Large intestine (tissue), 3 donors: ENCODE measurements around the gene ZBTB21. TPM values are rescaled to one million over a fixed set of nuclear protein-coding genes. Genes with fewer than 3 reads are reported as not detected.
A peak's percentile ranks its signal among the peaks of the same experiment; 100 is the strongest.

Source experiments
- DNase-seq, 2 donors: peaks; one replicate each; pipeline versions ENCODE4 v3.0.0 to v3.0.0-alpha.2; 2013
- H3K27ac ChIP-seq: one replicate; pipeline ENCODE4 v1.5.1; 2013; ENCODE audit warnings: low read length
- H3K27me3 ChIP-seq: 2 replicates; pipeline ENCODE4 v1.6.1; 2013; ENCODE audit warnings: low read length; ENCODE audit not compliant: control insufficient read depth, insufficient read depth
- H3K36me3 ChIP-seq: 2 replicates; pipeline ENCODE4 v1.6.1; 2013; ENCODE audit warnings: low read length; ENCODE audit not compliant: control insufficient read depth, insufficient read depth
- H3K4me1 ChIP-seq: one replicate; pipeline ENCODE4 v1.6.1; 2013; ENCODE audit warnings: low read length; ENCODE audit not compliant: control insufficient read depth, insufficient read depth
- H3K4me3 ChIP-seq: one replicate; pipeline ENCODE4 v1.5.1; 2013; ENCODE audit warnings: low read length
- H3K9me3 ChIP-seq: one replicate; pipeline ENCODE4 v1.6.1; 2013; ENCODE audit warnings: mild to moderate bottlenecking, low read depth, low read length, moderate library complexity; ENCODE audit not compliant: control insufficient read depth
- WGBS: methylation state at CpG from one replicate; pipeline ENCODE4 v1.1.5; 2013; ENCODE audit warnings: low lambda C conversion rate; ENCODE audit not compliant: insufficient coverage; 5-methylcytosine and 5-hydroxymethylcytosine counted together
- polyA plus RNA-seq: library from polyadenylated mRNA; unstranded; fragments of 120-200 nt; gene quantifications from one replicate; pipeline ENCODE4 v1.2.1, GENCODE V29; 2013

ZBTB21 gene
- polyA plus RNA-seq, 1 donor = 11.0 TPM

- no peaks in the 10 kb centered on the region for H3K36me3 ChIP-seq
- WGBS = 100% methylated on average over 1 of the region's 17 CpGs
- H3K27me3 ChIP-seq = no peaks in the 10 kb centered on the region
- H3K27ac ChIP-seq = no peak overlapping the region
- peaks cover 8% of the 10 kb centered on the region for H3K4me1 ChIP-seq
- H3K4me3 ChIP-seq = no peak overlapping the region
- no peaks in the 10 kb centered on the region for H3K9me3 ChIP-seq
- DNase-seq = no peak
Observed at GRCh38 chr21:41977034-41977950, 32.9 kb downstream of the ZBTB21 start.

GRCh38 chr21:41976611-41977010, 33.5 kb downstream of the ZBTB21 start:
- H3K27me3 ChIP-seq = no peaks in the 10 kb centered on the region
- H3K4me3 ChIP-seq = no peak overlapping the region
- no peak for DNase-seq
- peaks cover 8% of the 10 kb centered on the region for H3K4me1 ChIP-seq
- WGBS = no CpG with 5 or more reads among the region's 8 CpGs
- H3K36me3 ChIP-seq = no peaks in the 10 kb centered on the region
- no peaks in the 10 kb centered on the region for H3K9me3 ChIP-seq
- no peak overlapping the region for H3K27ac ChIP-seq

GRCh38 chr21:41975391-41976272, 34.5 kb downstream of the ZBTB21 start:
- peaks cover 8% of the 10 kb centered on the region for H3K4me1 ChIP-seq
- H3K27ac ChIP-seq = no peak overlapping the region
- no peak for DNase-seq
- H3K4me3 ChIP-seq = no peak overlapping the region
- no peaks in the 10 kb centered on the region for H3K36me3 ChIP-seq
- no peaks in the 10 kb centered on the region for H3K9me3 ChIP-seq
- H3K27me3 ChIP-seq = no peaks in the 10 kb centered on the region
- WGBS = 79% methylated on average over 3 of the region's 17 CpGs

GRCh38 chr21:41974752-41975053, 35.5 kb downstream of the ZBTB21 start:
- Histone ChIP-seq H3K4me3 (no peak overlapping the region), H3K36me3 (no peaks in the 10 kb centered on the region), H3K27me3 (no peaks in the 10 kb centered on the region), H3K27ac (no peak overlapping the region), H3K4me1 (peaks cover 8% of the 10 kb centered on the region), H3K9me3 (no peaks in the 10 kb centered on the region)
- WGBS = no CpG with 5 or more reads among the region's 4 CpGs
- no peak for DNase-seq

- Histone ChIP-seq H3K9me3 (no peaks in the 10 kb centered on the region), H3K27ac (no peak overlapping the region), H3K36me3 (no peaks in the 10 kb centered on the region), H3K4me3 (no peak overlapping the region), H3K27me3 (no peaks in the 10 kb centered on the region), H3K4me1 (peaks cover 8% of the 10 kb centered on the region)
- peak in 1 of 2 donors; percentile 35 for DNase-seq
- WGBS = no CpG with 5 or more reads among the region's 14 CpGs
Observed at GRCh38 chr21:41973861-41974751, 36.1 kb downstream of the ZBTB21 start.

GRCh38 chr21:41973427-41973831, 36.7 kb downstream of the ZBTB21 start:
- Histone ChIP-seq H3K27ac (no peak overlapping the region), H3K4me3 (no peak overlapping the region), H3K27me3 (no peaks in the 10 kb centered on the region), H3K9me3 (no peaks in the 10 kb centered on the region), H3K36me3 (no peaks in the 10 kb centered on the region), H3K4me1 (peaks cover 12% of the 10 kb centered on the region)
- 50% methylated on average over 2 of the region's 15 CpGs for WGBS
- peak in 1 of 2 donors; percentile 41 for DNase-seq

GRCh38 chr21:41972511-41973205, 37.5 kb downstream of the ZBTB21 start:
- 100% methylated on average over 4 of the region's 23 CpGs for WGBS
- Histone ChIP-seq H3K9me3 (no peaks in the 10 kb centered on the region), H3K27me3 (no peaks in the 10 kb centered on the region), H3K36me3 (no peaks in the 10 kb centered on the region), H3K27ac (no peak overlapping the region), H3K4me1 (peaks cover 12% of the 10 kb centered on the region), H3K4me3 (no peak overlapping the region)
- no peak for DNase-seq

- no peak for DNase-seq
- WGBS = no CpG with 5 or more reads among the region's 6 CpGs
- Histone ChIP-seq H3K9me3 (no peaks in the 10 kb centered on the region), H3K4me3 (no peak overlapping the region), H3K27me3 (no peaks in the 10 kb centered on the region), H3K27ac (no peak overlapping the region), H3K36me3 (no peaks in the 10 kb centered on the region), H3K4me1 (peaks cover 12% of the 10 kb centered on the region)
Observed at GRCh38 chr21:41971891-41972290, 38.3 kb downstream of the ZBTB21 start.

GRCh38 chr21:41970751-41971653, 39.2 kb downstream of the ZBTB21 start:
- Histone ChIP-seq H3K4me1 (peaks cover 12% of the 10 kb centered on the region), H3K36me3 (no peaks in the 10 kb centered on the region), H3K27ac (no peak overlapping the region), H3K9me3 (no peaks in the 10 kb centered on the region), H3K4me3 (no peak overlapping the region), H3K27me3 (no peaks in the 10 kb centered on the region)
- WGBS = 100% methylated on average over 1 of the region's 20 CpGs
- no peak for DNase-seq
